ENCODE measurements around the gene C6orf120. TPM values are rescaled to one million over a fixed set of nuclear protein-coding genes. Genes with fewer than 3 reads are reported as not detected.

C6orf120 gene
- polyA plus RNA-seq, 1 donor = 32.4 TPM

GRCh38 chr6:169741344-169741743 lies 39.4 kb downstream of the C6orf120 start:
- Histone ChIP-seq H3K36me3 (ENCODE audit: control insufficient read depth, insufficient read depth, low read length) (no peaks in the 10 kb centered on the region), H3K9me3 (ENCODE audit: control insufficient read depth, low read depth, low read length) (no peaks in the 10 kb centered on the region), H3K27me3 (ENCODE audit: control insufficient read depth, insufficient read depth, low read length) (no peaks in the 10 kb centered on the region), H3K4me3 (ENCODE audit: low read length) (no peak overlapping the region), H3K4me1 (ENCODE audit: control insufficient read depth, insufficient read depth, low read length) (no peaks in the 10 kb centered on the region), H3K27ac (ENCODE audit: low read length) (no peak overlapping the region)
- no peak for DNase-seq

- Histone ChIP-seq H3K4me1 (ENCODE audit: control insufficient read depth, insufficient read depth, low read length) (peaks cover 4% of the 10 kb centered on the region), H3K4me3 (ENCODE audit: low read length) (no peak overlapping the region), H3K27me3 (ENCODE audit: control insufficient read depth, insufficient read depth, low read length) (no peaks in the 10 kb centered on the region), H3K27ac (ENCODE audit: low read length) (no peak overlapping the region), H3K9me3 (ENCODE audit: control insufficient read depth, low read depth, low read length) (no peaks in the 10 kb centered on the region), H3K36me3 (ENCODE audit: control insufficient read depth, insufficient read depth, low read length) (no peaks in the 10 kb centered on the region)
- WGBS (ENCODE audit: insufficient coverage, low lambda C conversion rate) = 80% methylated on average over 1 of the region's 3 CpGs
- no peak for DNase-seq
These were observed 43.5 kb downstream of the C6orf120 start for GRCh38 chr6:169745405-169745804.

GRCh38 chr6:169746556-169746955 lies 44.6 kb downstream of the C6orf120 start:
- Histone ChIP-seq H3K4me3 (ENCODE audit: low read length) (no peak overlapping the region), H3K27me3 (ENCODE audit: control insufficient read depth, insufficient read depth, low read length) (no peaks in the 10 kb centered on the region), H3K4me1 (ENCODE audit: control insufficient read depth, insufficient read depth, low read length) (peaks cover 4% of the 10 kb centered on the region), H3K27ac (ENCODE audit: low read length) (no peak overlapping the region), H3K36me3 (ENCODE audit: control insufficient read depth, insufficient read depth, low read length) (no peaks in the 10 kb centered on the region), H3K9me3 (ENCODE audit: control insufficient read depth, low read depth, low read length) (no peaks in the 10 kb centered on the region)
- no CpG with 5 or more reads among the region's 1 CpG for WGBS (ENCODE audit: insufficient coverage, low lambda C conversion rate)
- DNase-seq = no peak

GRCh38 chr6:169751242-169752073 lies 49.5 kb downstream of the C6orf120 start, which contains the start of the genes DYNLT2 and ERMARD:
Gene DYNLT2, minus strand, starts transcription at chr6:169751572. Its CDS starts 114 bp downstream, at chr6:169751458.
Gene ERMARD, plus strand, starts transcription at chr6:169751622. Its CDS starts 36 bp downstream, at chr6:169751658.
- Histone ChIP-seq H3K27me3 (ENCODE audit: control insufficient read depth, insufficient read depth, low read length) (no peaks in the 10 kb centered on the region), H3K27ac (ENCODE audit: low read length) (peak within 1 kb of the TSS; percentile 98), H3K4me1 (ENCODE audit: control insufficient read depth, insufficient read depth, low read length) (peaks cover 4% of the 10 kb centered on the region), H3K4me3 (ENCODE audit: low read length) (peak within 1 kb of the TSS; percentile 85), H3K36me3 (ENCODE audit: control insufficient read depth, insufficient read depth, low read length) (peaks cover 3% of the 10 kb centered on the region), H3K9me3 (ENCODE audit: control insufficient read depth, low read depth, low read length) (no peaks in the 10 kb centered on the region)
- DNase-seq = peak; percentile 96 to 98
- WGBS (ENCODE audit: insufficient coverage, low lambda C conversion rate) = no CpG with 5 or more reads among the region's 90 CpGs

- WGBS (ENCODE audit: insufficient coverage, low lambda C conversion rate) = 0% methylated on average over 1 of the region's 19 CpGs
- peak in 1 of 2 donors; percentile 9 for DNase-seq
- peak overlapping the region; percentile 98 for H3K27ac ChIP-seq (ENCODE audit: low read length)
These were observed 50.2 kb downstream of the C6orf120 start for GRCh38 chr6:169752074-169752623.

More at GRCh38 chr6:169752074-169752623, 50.2 kb downstream of the C6orf120 start:
- Histone ChIP-seq H3K27me3 (ENCODE audit: control insufficient read depth, insufficient read depth, low read length) (no peaks in the 10 kb centered on the region), H3K9me3 (ENCODE audit: control insufficient read depth, low read depth, low read length) (no peaks in the 10 kb centered on the region), H3K36me3 (ENCODE audit: control insufficient read depth, insufficient read depth, low read length) (peaks cover 8% of the 10 kb centered on the region), H3K4me3 (ENCODE audit: low read length) (peak overlapping the region; percentile 85), H3K4me1 (ENCODE audit: control insufficient read depth, insufficient read depth, low read length) (peaks cover 4% of the 10 kb centered on the region)

Other genes with a start within 250 kb of the C6orf120 start
- 73.8 TPM for gene WDR27, start 97 bp upstream of the C6orf120 start, polyA plus RNA-seq
- 85.1 TPM for gene PHF10, start 22.4 kb downstream of the C6orf120 start, polyA plus RNA-seq
- gene DYNLT2, start 49.4 kb downstream of the C6orf120 start, polyA plus RNA-seq = 7.2 TPM
- gene ERMARD, start 49.5 kb downstream of the C6orf120 start, polyA plus RNA-seq = 25.6 TPM